GM21423 (cell line): ENCODE results near the gene PTMA.
"Not testable (repeated sequence)": the region's sequence is repeated elsewhere in the genome, so short reads cannot be mapped to it uniquely, and the experiment has no call there.

Source experiments
- ATAC-seq: cut with Tn5 transposase; IDR thresholded peaks from one replicate; pipeline ENCODE4 v1.9.1; 2021; ENCODE audit warnings: mild to moderate bottlenecking, moderate library complexity; ENCODE audit not compliant: unreplicated experiment

Gene PTMA

GRCh38 chr2:231714639-231715498, 6.5 kb downstream of the PTMA start:
- ATAC-seq = no peak

- ATAC-seq = no peak
Measured at GRCh38 chr2:231715499-231715837, 7.1 kb downstream of the PTMA start.

- ATAC-seq = no peak
Measured at GRCh38 chr2:231715988-231716616, 7.8 kb downstream of the PTMA start.

- ATAC-seq = no peak
Measured at GRCh38 chr2:231716666-231717280, 8.4 kb downstream of the PTMA start.

GRCh38 chr2:231717281-231718171, 9.2 kb downstream of the PTMA start:
- peak; percentile 33 for ATAC-seq

- no peak for ATAC-seq
Measured at GRCh38 chr2:231718799-231719198, 10.5 kb downstream of the PTMA start.

- no peak for ATAC-seq
Measured at GRCh38 chr2:231720292-231720986, 12.1 kb downstream of the PTMA start.

GRCh38 chr2:231720987-231721966, 13.0 kb downstream of the PTMA start:
- peak; percentile 61 for ATAC-seq

GRCh38 chr2:231722721-231723307, 14.5 kb downstream of the PTMA start:
- no peak for ATAC-seq

- ATAC-seq = no peak
Measured at GRCh38 chr2:231725476-231725875, 17.2 kb downstream of the PTMA start.

- ATAC-seq = no peak
Measured at GRCh38 chr2:231726276-231726675, 18.0 kb downstream of the PTMA start.

- no peak for ATAC-seq
Measured at GRCh38 chr2:231727621-231728020, 19.3 kb downstream of the PTMA start.

GRCh38 chr2:231732604-231733003, 24.3 kb downstream of the PTMA start:
- no peak for ATAC-seq

- no peak for ATAC-seq
Measured at GRCh38 chr2:231737761-231738160, 29.4 kb downstream of the PTMA start.

- no peak for ATAC-seq
Measured at GRCh38 chr2:231743376-231744116, 35.2 kb downstream of the PTMA start.

GRCh38 chr2:231745303-231746038, 37.1 kb downstream of the PTMA start:
- no peak for ATAC-seq

GRCh38 chr2:231748153-231748896, 40.0 kb downstream of the PTMA start:
- not testable (repeated sequence) for ATAC-seq
